MM.1S (cell line): Measurements from ENCODE around the gene TUBB2A.
"Not testable (repeated sequence)": the region's sequence is repeated elsewhere in the genome, so short reads cannot be mapped to it uniquely, and the experiment has no call there.

Experiments used
- DNase-seq: peaks from one replicate; pipeline ENCODE4 v3.0.0-alpha.2; 2015
- H2AFZ ChIP-seq: fragments of 300-600 bp; sonication (generic); 2 replicates; pipeline ENCODE4 v1.6.0; 2016; ENCODE audit warnings: antibody characterized with exemption, low read length
- H3F3A ChIP-seq: fragments of 300-600 bp; sonication (generic); 2 replicates; pipeline ENCODE4 v1.6.1; 2016; ENCODE audit warnings: mild to moderate bottlenecking, antibody characterized with exemption, low read length, moderate library complexity, mixed read lengths; ENCODE audit not compliant: insufficient read depth
- H3K27ac ChIP-seq: fragments of 300-600 bp; sonication (generic); 2 replicates; pipeline ENCODE4 v1.5.1; 2016; ENCODE audit warnings: mild to moderate bottlenecking, low read length
- H3K27me3 ChIP-seq: fragments of 300-600 bp; sonication (generic); replicated peaks from 2 replicates; pipeline ENCODE4 v1.6.0; 2016; ENCODE audit warnings: low read length; ENCODE audit not compliant: insufficient read depth
- H3K36me3 ChIP-seq: fragments of 300-600 bp; sonication (generic); replicated peaks from 2 replicates; pipeline ENCODE4 v1.6.1; 2016; ENCODE audit warnings: mild to moderate bottlenecking, low read length, mixed read lengths; ENCODE audit not compliant: insufficient read depth
- H3K4me1 ChIP-seq: fragments of 300-600 bp; sonication (generic); 2 replicates; pipeline ENCODE4 v1.6.1; 2016; ENCODE audit warnings: low read length, mixed read lengths
- H3K4me2 ChIP-seq: fragments of 300-600 bp; sonication (generic); 2 replicates; pipeline ENCODE4 v1.6.0; 2016; ENCODE audit warnings: low read depth, low read length
- H3K4me3 ChIP-seq: fragments of 300-600 bp; sonication (generic); 2 replicates; pipeline ENCODE4 v1.5.1; 2016; ENCODE audit warnings: low read length, mixed read lengths
- H3K79me2 ChIP-seq: fragments of 300-600 bp; sonication (generic); 2 replicates; pipeline ENCODE4 v1.6.1; 2016; ENCODE audit warnings: mixed run types, low read length, mixed read lengths
- H3K9ac ChIP-seq: fragments of 300-600 bp; sonication (generic); 2 replicates; pipeline ENCODE4 v1.6.1; 2016; ENCODE audit warnings: low read length, mixed read lengths
- H3K9me2 ChIP-seq: fragments of 300-600 bp; sonication (generic); replicated peaks from 2 replicates; pipeline ENCODE4 v1.6.1; 2016; ENCODE audit warnings: mild to moderate bottlenecking, low read length, mixed read lengths; ENCODE audit not compliant: insufficient read depth
- H3K9me3 ChIP-seq: fragments of 300-600 bp; sonication (generic); replicated peaks from 2 replicates; pipeline ENCODE4 v1.6.1; 2016; ENCODE audit warnings: mild to moderate bottlenecking, low read length, mixed read lengths; ENCODE audit not compliant: insufficient read depth
- H4K20me1 ChIP-seq: fragments of 300-600 bp; sonication (generic); 2 replicates; pipeline ENCODE4 v1.6.1; 2016; ENCODE audit warnings: mild to moderate bottlenecking, low read length, moderate library complexity, mixed read lengths; ENCODE audit not compliant: insufficient read depth
- EZH2 ChIP-seq: fragments of 300-600 bp; sonication (generic); optimal IDR thresholded peaks from 2 replicates; pipeline ENCODE3; 2017; ENCODE audit warnings: low read depth, mild to moderate bottlenecking, antibody characterized with exemption, low read length, mixed read lengths
- EZH2phosphoT487 ChIP-seq: fragments of 300-600 bp; sonication (generic); IDR thresholded peaks from 2 replicates; pipeline ENCODE4 v1.6.1; 2018; ENCODE audit warnings: antibody characterized with exemption, low read length
- TF ChIP-seq, protein P1 (sequence below): fragments of 300-600 bp; sonication (generic); IDR thresholded peaks from 2 replicates; pipeline ENCODE4 v1.5.1; 2016; ENCODE audit warnings: antibody characterized with exemption, low read length, mixed read lengths

TUBB2A gene

DNA sequence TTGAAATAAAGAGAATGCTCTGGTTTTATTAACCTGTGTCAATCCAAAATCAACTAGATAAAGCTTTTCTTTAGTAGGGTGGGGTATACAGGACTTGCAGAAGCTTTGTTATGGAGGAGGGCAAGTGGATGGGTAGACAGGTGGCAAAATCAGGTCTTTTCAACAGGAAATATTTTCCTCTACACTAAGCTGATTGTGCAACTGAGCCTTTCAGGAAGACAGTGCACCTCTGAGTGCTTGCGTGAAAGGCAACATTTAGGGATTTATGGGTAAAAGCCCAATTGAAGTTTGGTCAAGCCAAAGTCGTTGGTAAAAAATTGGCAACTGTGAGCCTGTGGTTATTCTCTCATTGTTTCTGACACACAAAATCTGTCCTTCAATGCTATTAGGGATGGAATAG, 23.8 kb upstream of the TUBB2A start:
- Histone ChIP-seq H3K36me3 (no peaks in the 10 kb centered on the region), H3K27me3 (no peaks in the 10 kb centered on the region), H3K27ac (no peak overlapping the region), H3K4me1 (no peaks in the 10 kb centered on the region), H4K20me1 (no peaks in the 10 kb centered on the region), H2AFZ (no peak overlapping the region), H3K9me3 (no peaks in the 10 kb centered on the region), H3K9me2 (no peaks in the 10 kb centered on the region), H3K4me2 (no peak overlapping the region), H3K79me2 (no peaks in the 10 kb centered on the region), H3K9ac (no peak overlapping the region), H3K4me3 (no peak overlapping the region), H3F3A (no peaks in the 10 kb centered on the region)
- DNase-seq = no peak
- no peak for TF ChIP-seq EZH2phosphoT487
- TF ChIP-seq, protein P1, sequence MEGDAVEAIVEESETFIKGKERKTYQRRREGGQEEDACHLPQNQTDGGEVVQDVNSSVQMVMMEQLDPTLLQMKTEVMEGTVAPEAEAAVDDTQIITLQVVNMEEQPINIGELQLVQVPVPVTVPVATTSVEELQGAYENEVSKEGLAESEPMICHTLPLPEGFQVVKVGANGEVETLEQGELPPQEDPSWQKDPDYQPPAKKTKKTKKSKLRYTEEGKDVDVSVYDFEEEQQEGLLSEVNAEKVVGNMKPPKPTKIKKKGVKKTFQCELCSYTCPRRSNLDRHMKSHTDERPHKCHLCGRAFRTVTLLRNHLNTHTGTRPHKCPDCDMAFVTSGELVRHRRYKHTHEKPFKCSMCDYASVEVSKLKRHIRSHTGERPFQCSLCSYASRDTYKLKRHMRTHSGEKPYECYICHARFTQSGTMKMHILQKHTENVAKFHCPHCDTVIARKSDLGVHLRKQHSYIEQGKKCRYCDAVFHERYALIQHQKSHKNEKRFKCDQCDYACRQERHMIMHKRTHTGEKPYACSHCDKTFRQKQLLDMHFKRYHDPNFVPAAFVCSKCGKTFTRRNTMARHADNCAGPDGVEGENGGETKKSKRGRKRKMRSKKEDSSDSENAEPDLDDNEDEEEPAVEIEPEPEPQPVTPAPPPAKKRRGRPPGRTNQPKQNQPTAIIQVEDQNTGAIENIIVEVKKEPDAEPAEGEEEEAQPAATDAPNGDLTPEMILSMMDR = no peak
- TF ChIP-seq EZH2 = no peak

DNA sequence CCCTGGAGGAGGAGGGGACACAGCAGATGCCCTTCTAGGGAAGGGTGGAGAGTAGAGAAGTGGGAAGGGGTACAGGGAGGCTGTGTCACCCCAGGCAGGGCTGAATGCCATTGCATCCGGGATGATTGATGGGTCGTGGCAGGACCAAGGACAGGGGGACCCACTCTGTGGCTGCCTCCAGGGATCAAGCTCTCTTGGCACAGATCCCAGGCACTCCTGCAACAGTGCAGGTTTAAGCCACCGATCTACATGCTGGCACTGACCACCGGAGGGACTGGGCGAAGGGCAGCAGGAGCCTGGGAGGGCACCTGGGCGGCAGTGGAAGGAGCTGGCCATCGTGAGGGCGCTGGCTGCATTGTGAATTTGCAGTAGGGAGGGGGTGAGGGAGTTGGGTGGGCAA, 22.6 kb upstream of the TUBB2A start:
- DNase-seq, H3K9ac ChIP-seq, H3K4me3 ChIP-seq, H3K9me2 ChIP-seq, H3K4me2 ChIP-seq, H3K79me2 ChIP-seq, H4K20me1 ChIP-seq, H3K27me3 ChIP-seq, H2AFZ ChIP-seq, H3K9me3 ChIP-seq, H3K4me1 ChIP-seq, H3K36me3 ChIP-seq, H3K27ac ChIP-seq, H3F3A ChIP-seq: not testable (repeated sequence)

DNA sequence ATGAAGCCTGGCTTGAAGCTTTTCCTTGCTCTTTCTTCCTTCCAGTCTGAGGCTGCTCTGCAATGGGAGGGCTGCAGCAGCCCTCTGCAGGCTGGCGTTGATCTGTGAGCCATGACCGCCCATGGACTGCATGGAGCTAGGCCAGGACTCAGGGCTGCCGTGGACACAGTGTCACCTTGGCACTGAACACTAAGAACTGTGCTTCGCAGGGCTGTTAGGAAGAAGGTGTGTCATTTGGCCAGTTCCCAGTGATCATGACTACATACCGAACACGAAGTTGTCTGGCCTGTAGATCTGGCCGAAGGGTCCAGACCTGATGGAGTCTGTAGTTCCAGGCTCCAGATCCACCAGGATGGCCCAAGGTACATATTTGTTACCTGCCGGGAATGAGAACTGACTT, 21.3 kb upstream of the TUBB2A start:
- H3K9me2 ChIP-seq, H3K4me3 ChIP-seq, H3K9ac ChIP-seq, H4K20me1 ChIP-seq, H3K27me3 ChIP-seq, H3K4me2 ChIP-seq, DNase-seq, H3K27ac ChIP-seq, H3K9me3 ChIP-seq, H3K36me3 ChIP-seq, H2AFZ ChIP-seq, H3K4me1 ChIP-seq, H3F3A ChIP-seq, H3K79me2 ChIP-seq: not testable (repeated sequence)

DNA sequence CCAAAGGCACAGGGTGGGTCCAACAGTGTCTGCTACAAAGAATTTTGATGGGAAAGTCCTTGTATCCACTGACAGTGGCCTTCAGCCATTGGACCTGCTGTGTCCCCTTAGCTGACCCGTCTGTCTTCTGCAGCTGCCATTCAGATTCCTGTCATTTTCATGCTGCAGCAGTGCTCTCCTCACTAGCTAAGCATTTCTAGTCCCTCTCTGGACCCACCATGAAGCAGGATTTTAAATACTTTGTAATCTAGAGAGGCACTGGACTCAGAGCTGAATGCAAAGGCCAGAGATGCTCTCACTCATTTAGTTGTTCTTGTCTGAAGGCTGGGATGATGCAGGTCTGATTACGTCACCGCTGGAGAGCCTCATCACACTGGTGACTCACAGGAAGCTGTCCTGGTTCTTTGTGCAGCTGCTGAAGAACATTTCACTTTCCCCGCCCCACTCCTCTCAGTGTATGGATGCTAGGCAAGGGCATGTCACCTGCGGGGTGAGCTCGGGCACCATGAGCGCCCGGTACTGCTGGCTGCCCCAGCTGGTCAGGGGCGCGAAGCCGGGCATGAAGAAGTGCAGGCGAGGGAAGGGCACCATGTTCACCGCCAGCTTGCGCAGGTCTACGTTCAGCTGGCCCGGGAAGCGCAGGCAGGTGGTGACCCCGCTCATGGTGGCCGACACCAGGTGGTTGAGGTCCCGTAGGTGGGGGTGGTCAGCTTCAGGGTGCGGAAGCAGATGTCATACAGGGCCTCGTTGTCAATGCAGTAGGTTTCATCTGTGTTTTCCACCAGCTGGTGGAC, 19.4 kb upstream of the TUBB2A start:
- H3K9me3 ChIP-seq = no peaks in the 10 kb centered on the region
- no peak overlapping the region for H3K4me3 ChIP-seq
- TF ChIP-seq EZH2 = no peak
- TF ChIP-seq EZH2phosphoT487 = no peak
- TF ChIP-seq, protein P1 = no peak
- DNase-seq = no peak
- H3K4me2 ChIP-seq = no peak overlapping the region
- H3K27me3 ChIP-seq = no peaks in the 10 kb centered on the region
- H3K4me1 ChIP-seq = no peaks in the 10 kb centered on the region
- no peak overlapping the region for H2AFZ ChIP-seq
- no peaks in the 10 kb centered on the region for H3K9me2 ChIP-seq
- H3K79me2 ChIP-seq = no peaks in the 10 kb centered on the region
- no peaks in the 10 kb centered on the region for H3K36me3 ChIP-seq
- H3K27ac ChIP-seq = no peak overlapping the region
- no peaks in the 10 kb centered on the region for H4K20me1 ChIP-seq
- H3F3A ChIP-seq = no peaks in the 10 kb centered on the region
- H3K9ac ChIP-seq = no peak overlapping the region
